ENCODE data around the gene CTXN2. TPM values are rescaled to one million over a fixed set of nuclear protein-coding genes. Genes with fewer than 3 reads are reported as not detected.

The CTXN2 gene
- total RNA-seq, 4 donors from 2014 or later, result not detected

GRCh38 chr15:48242015-48242414 lies 50.5 kb downstream of the CTXN2 start:
- ATAC-seq (ENCODE audit: low FRiP score) (no peak), DNase-seq (ENCODE audit: low spot score) (no peak)
- TF ChIP-seq CTCF (IDR thresholded peaks at IDR 0.05), result no peak

GRCh38 chr15:48242535-48242934 lies 51.1 kb downstream of the CTXN2 start:
- ATAC-seq (ENCODE audit: low FRiP score) (no peak), DNase-seq (ENCODE audit: low spot score) (no peak)
- no peak for TF ChIP-seq CTCF (IDR thresholded peaks at IDR 0.05)

- no peak for DNase-seq (ENCODE audit: low spot score)
- no peak for ATAC-seq (ENCODE audit: low FRiP score)
- TF ChIP-seq CTCF (IDR thresholded peaks at IDR 0.05), result no peak
Measured at GRCh38 chr15:48244921-48245320, 53.5 kb downstream of the CTXN2 start.

GRCh38 chr15:48248414-48248813 lies 56.9 kb downstream of the CTXN2 start:
- DNase-seq (ENCODE audit: low spot score), result no peak
- no peak for TF ChIP-seq CTCF (IDR thresholded peaks at IDR 0.05)
- ATAC-seq (ENCODE audit: low FRiP score), result no peak

- TF ChIP-seq CTCF (IDR thresholded peaks at IDR 0.05), result no peak
- no peak for DNase-seq (ENCODE audit: low spot score)
Measured at GRCh38 chr15:48250640-48251076, 59.2 kb downstream of the CTXN2 start.

GRCh38 chr15:48253172-48253571 lies 61.7 kb downstream of the CTXN2 start:
- no peak for TF ChIP-seq CTCF (IDR thresholded peaks at IDR 0.05)
- no peak for ATAC-seq (ENCODE audit: low FRiP score)
- DNase-seq (ENCODE audit: low spot score), result no peak

More at GRCh38 chr15:48250640-48251076, 59.2 kb downstream of the CTXN2 start:
- peak; percentile 78 for ATAC-seq (ENCODE audit: low FRiP score)

Other genes starting within 250 kb of the CTXN2 start
- not detected for gene SLC24A5, start 70.7 kb upstream of the CTXN2 start, total RNA-seq
- gene MYEF2, start 13.4 kb upstream of the CTXN2 start, total RNA-seq, result 10 to 100 TPM in 1 of 4 donors, 1 to 10 TPM in 3; 3.6 to 12.4 (median 7.1) TPM
- not detected for gene SLC12A1, start 14.6 kb downstream of the CTXN2 start, total RNA-seq
- 100 to 1,000 TPM in 1 of 4 donors, 10 to 100 TPM in 3; 50.3 to 131 (median 81.9) TPM for gene DUT, start 139.8 kb downstream of the CTXN2 start, total RNA-seq